CD4-positive, alpha-beta memory T cell (primary cell): ENCODE results near the gene HTR7. TPM values are rescaled to one million over a fixed set of nuclear protein-coding genes. Genes with fewer than 3 reads are reported as not detected.

Source experiments
- CTCF ChIA-PET: fragments of 350-600 bp; sonication (Branson Sonifier 250); formaldehyde crosslinking; loops from one replicate; lab custom pipeline; 2021; ENCODE audit warnings: inconsistent platforms; ENCODE audit not compliant: partially characterized antibody; lab: Charles Lee
- POLR2A ChIA-PET: fragments of 350-600 bp; sonication (Branson Sonifier 250); formaldehyde crosslinking; loops from one replicate; lab custom pipeline; 2021; ENCODE audit not compliant: partially characterized antibody; lab: Charles Lee
- DNase-seq, 5 donors: peaks; one replicate each; pipeline versions ENCODE4 v3.0.0 to v3.0.0-alpha.2; 2020 to 2022; ENCODE audit warnings: mixed read lengths in 1 of 5
- H3K27ac ChIP-seq: one replicate; pipeline ENCODE4 v1.7.0; 2013; ENCODE audit warnings: low read depth, low read length
- H3K27me3 ChIP-seq: 2 replicates; pipeline ENCODE4 v1.7.0; 2013; ENCODE audit warnings: mild to moderate bottlenecking, low read length, moderate library complexity; ENCODE audit not compliant: insufficient read depth
- H3K36me3 ChIP-seq: 2 replicates; pipeline ENCODE4 v1.7.0; 2013; ENCODE audit warnings: mild to moderate bottlenecking, low read length, moderate library complexity; ENCODE audit not compliant: insufficient read depth
- H3K4me1 ChIP-seq: 2 replicates; pipeline ENCODE4 v1.7.0; 2013; ENCODE audit warnings: mild to moderate bottlenecking, low read length, moderate library complexity; ENCODE audit not compliant: insufficient read depth
- H3K4me3 ChIP-seq, 2 donors: one replicate each; pipeline ENCODE4 v1.7.0; 2013; ENCODE audit warnings: low read length in 2 of 2, mild to moderate bottlenecking in 1 of 2
- H3K9me3 ChIP-seq, 2 donors: one replicate each; pipeline ENCODE4 v1.7.0; 2013; ENCODE audit warnings: low read length in 2 of 2, control low read depth in 1 of 2; ENCODE audit not compliant: control insufficient read depth in 1 of 2
- H3K27ac Mint-ChIP-seq, 7 donors: one replicate each; pipeline ENCODE4 v1.8.0; 2020 to 2021; ENCODE audit warnings: mixed read lengths in 7 of 7, mild to moderate bottlenecking in 6 of 7, inconsistent platforms in 3 of 7, moderate library complexity in 3 of 7
- H3K27me3 Mint-ChIP-seq, 2 donors: one replicate each; pipeline ENCODE4 v1.8.0; 2020 to 2021; ENCODE audit warnings: mixed read lengths in 2 of 2
- H3K36me3 Mint-ChIP-seq, 2 donors: one replicate each; pipeline ENCODE4 v1.8.0; 2020 to 2021; ENCODE audit warnings: mixed read lengths in 2 of 2, inconsistent platforms in 1 of 2, mild to moderate bottlenecking in 1 of 2
- H3K4me1 Mint-ChIP-seq, 4 donors: one replicate each; pipeline ENCODE4 v1.8.0; 2020 to 2021; ENCODE audit warnings: mixed read lengths in 4 of 4, mild to moderate bottlenecking in 1 of 4
- H3K4me3 Mint-ChIP-seq, 8 donors: one replicate each; pipeline ENCODE4 v1.8.0; 2020 to 2021; ENCODE audit warnings: mixed read lengths in 8 of 8, mild to moderate bottlenecking in 7 of 8, moderate library complexity in 6 of 8, inconsistent platforms in 3 of 8
- H3K9me3 Mint-ChIP-seq, 8 donors: one replicate each; pipeline ENCODE4 v1.8.0; 2020 to 2021; ENCODE audit warnings: mixed read lengths in 8 of 8, mild to moderate bottlenecking in 5 of 8, inconsistent platforms in 3 of 8, moderate library complexity in 1 of 8
- intact Hi-C: fragments of 100-400 bp; cut with micrococcal nuclease; formaldehyde crosslinking; loops from one replicate; pipeline ENCODE4 v1.15.1; 2023
- polyA plus RNA-seq, 2 donors: library from polyadenylated mRNA; unstranded; fragments of 300-500 nt; fragmentation: Illumina TruSeq; gene quantifications; one replicate each; pipeline ENCODE4 v1.2.3, GENCODE V29; 2021
- total RNA-seq, 2 experiments: library from RNA; stranded (reverse); gene quantifications; one replicate each; pipeline ENCODE4 v1.2.3, GENCODE V29; 2021

Gene HTR7
- total and polyA plus RNA-seq, 4 experiments from 2014 or later = not detected

DNA sequence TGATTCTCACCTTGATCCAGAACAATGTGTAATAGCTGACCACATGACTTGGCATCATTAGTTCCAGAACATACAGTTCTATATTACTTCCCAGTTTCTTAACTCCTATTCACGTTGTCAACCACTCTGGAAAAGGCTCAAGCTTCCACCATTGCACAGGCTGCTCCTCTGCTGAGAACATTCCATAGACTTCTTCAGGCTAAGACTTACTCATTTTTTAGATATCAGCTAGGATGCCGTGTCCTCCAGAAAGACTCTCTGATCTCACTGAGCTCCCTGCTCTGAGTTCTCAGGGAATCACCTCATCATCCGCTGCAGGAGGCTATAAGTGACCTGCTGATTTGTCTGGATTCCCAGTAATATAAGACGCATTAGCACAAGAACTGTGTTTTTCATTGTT is 73.1 kb downstream of the HTR7 start:
- CTCF ChIA-PET = interaction anchor here (1.1 kb wide), 1 partner anchor 11 kb away, joined by 3 read pairs; no protein-coding TSS in a partner anchor
- Histone ChIP-seq H3K9me3 (no peaks in the 10 kb centered on the region), H3K4me1 (no peaks in the 10 kb centered on the region), H3K4me3 (no peak overlapping the region), H3K27me3 (no peaks in the 10 kb centered on the region), H3K36me3 (no peaks in the 10 kb centered on the region), H3K27ac (no peak overlapping the region)
- POLR2A ChIA-PET = no interaction called here
- intact Hi-C loops = loop anchor here (5.0 kb wide), 1 partner anchor 1357 kb away; no protein-coding TSS in a partner anchor
- Mint-ChIP-seq H3K9me3 (no peaks in the 10 kb centered on the region), H3K36me3 (no peaks in the 10 kb centered on the region), H3K27ac (no peak overlapping the region), H3K27me3 (peaks cover 4 to 7% of the 10 kb centered on the region in 2 donors), H3K4me1 (no peaks in the 10 kb centered on the region), H3K4me3 (no peak overlapping the region)
- DNase-seq = no peak

DNA sequence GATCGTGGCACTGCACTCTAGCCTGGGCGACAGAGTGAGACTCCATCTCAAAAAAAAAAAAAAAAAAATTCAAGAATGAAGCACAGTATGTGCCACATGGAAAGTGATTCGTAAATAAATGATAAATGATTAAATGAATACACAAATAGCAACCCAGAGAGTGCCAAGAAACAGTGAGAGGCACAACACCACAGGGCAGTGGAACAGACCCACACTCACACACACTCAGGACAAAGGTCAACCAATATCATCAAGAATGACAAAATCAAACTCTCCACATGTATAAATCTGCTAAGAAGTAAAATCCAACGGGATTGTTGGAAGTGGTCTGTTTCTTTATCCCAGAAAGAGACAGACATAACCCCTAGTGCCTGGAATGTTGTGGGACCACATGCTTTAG is 77.4 kb downstream of the HTR7 start:
- peaks cover 7 to 10% of the 10 kb centered on the region in 2 donors for H3K27me3 Mint-ChIP-seq
- Histone ChIP-seq H3K9me3 (no peaks in the 10 kb centered on the region), H3K36me3 (no peaks in the 10 kb centered on the region), H3K27me3 (no peaks in the 10 kb centered on the region), H3K27ac (no peak overlapping the region), H3K4me1 (no peaks in the 10 kb centered on the region), H3K4me3 (no peak overlapping the region)
- H3K9me3 Mint-ChIP-seq = no peaks in the 10 kb centered on the region
- DNase-seq = no peak
- POLR2A ChIA-PET = no interaction called here
- intact Hi-C loops = no loop called here
- no peaks in the 10 kb centered on the region for H3K36me3 Mint-ChIP-seq
- CTCF ChIA-PET = interaction anchor here (0.7 kb wide), 1 partner anchor 87 kb away, joined by 4 read pairs; no protein-coding TSS in a partner anchor
- H3K27ac Mint-ChIP-seq = no peak overlapping the region
- H3K4me3 Mint-ChIP-seq = no peak overlapping the region
- no peaks in the 10 kb centered on the region for H3K4me1 Mint-ChIP-seq

GRCh38 chr10:90779548-90779947 is 78.3 kb downstream of the HTR7 start:
- Histone ChIP-seq H3K27ac (no peak overlapping the region), H3K4me3 (no peak overlapping the region), H3K36me3 (no peaks in the 10 kb centered on the region), H3K9me3 (no peaks in the 10 kb centered on the region), H3K27me3 (no peaks in the 10 kb centered on the region), H3K4me1 (no peaks in the 10 kb centered on the region)
- intact Hi-C loops = no loop called here
- no peaks in the 10 kb centered on the region for H3K9me3 Mint-ChIP-seq
- peaks cover 7 to 10% of the 10 kb centered on the region in 2 donors for H3K27me3 Mint-ChIP-seq
- H3K4me3 Mint-ChIP-seq = no peak overlapping the region
- no peak overlapping the region for H3K27ac Mint-ChIP-seq
- POLR2A ChIA-PET = no interaction called here
- H3K36me3 Mint-ChIP-seq = no peaks in the 10 kb centered on the region
- no peak for DNase-seq
- no peaks in the 10 kb centered on the region for H3K4me1 Mint-ChIP-seq
- CTCF ChIA-PET = interaction anchor here (0.7 kb wide), 1 partner anchor 87 kb away, joined by 4 read pairs; no protein-coding TSS in a partner anchor

GRCh38 chr10:90777621-90778020 is 80.2 kb downstream of the HTR7 start:
- H3K27ac Mint-ChIP-seq = no peak overlapping the region
- no peak overlapping the region for H3K4me3 Mint-ChIP-seq
- no peaks in the 10 kb centered on the region for H3K9me3 Mint-ChIP-seq
- Histone ChIP-seq H3K36me3 (no peaks in the 10 kb centered on the region), H3K9me3 (no peaks in the 10 kb centered on the region), H3K27ac (no peak overlapping the region), H3K27me3 (no peaks in the 10 kb centered on the region), H3K4me3 (no peak overlapping the region), H3K4me1 (no peaks in the 10 kb centered on the region)
- DNase-seq = no peak
- POLR2A ChIA-PET = no interaction called here
- H3K27me3 Mint-ChIP-seq = peaks cover 9 to 14% of the 10 kb centered on the region in 2 donors
- H3K36me3 Mint-ChIP-seq = no peaks in the 10 kb centered on the region
- no peaks in the 10 kb centered on the region for H3K4me1 Mint-ChIP-seq
- CTCF ChIA-PET = no interaction called here
- intact Hi-C loops = no loop called here

DNA sequence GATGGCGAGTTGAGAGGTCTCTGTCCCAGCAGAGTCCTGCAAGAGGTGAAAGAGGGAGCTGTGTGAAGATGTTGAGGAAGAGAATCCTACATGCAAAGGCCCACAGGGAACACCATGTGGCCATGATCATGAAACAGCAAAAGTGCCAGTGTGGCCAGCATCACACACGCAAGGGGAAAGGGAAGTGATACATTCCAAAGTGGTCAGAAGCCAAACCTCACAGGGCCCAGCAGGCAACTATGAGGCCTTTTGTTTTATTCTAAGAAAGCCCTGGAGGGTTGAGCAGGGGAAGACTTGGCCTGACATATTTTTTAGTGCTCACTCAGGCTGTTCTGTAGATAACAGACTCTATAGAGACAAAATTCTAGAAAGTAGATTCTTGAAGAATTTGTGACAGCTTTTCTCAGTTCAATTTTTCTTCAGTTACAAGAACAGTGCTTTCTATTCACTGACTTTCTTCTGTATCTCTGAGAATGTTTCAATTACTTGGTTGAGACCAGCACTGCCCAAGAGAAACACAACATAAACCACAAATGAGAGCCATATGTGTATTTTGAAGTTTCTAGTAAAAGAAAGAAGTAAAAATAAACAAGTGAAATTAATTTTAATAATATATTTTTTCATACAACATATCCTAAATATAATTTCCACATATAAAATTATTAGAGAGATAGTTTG is 82.3 kb downstream of the HTR7 start:
- H3K27ac ChIP-seq = no peak overlapping the region
- no peak for DNase-seq

DNA sequence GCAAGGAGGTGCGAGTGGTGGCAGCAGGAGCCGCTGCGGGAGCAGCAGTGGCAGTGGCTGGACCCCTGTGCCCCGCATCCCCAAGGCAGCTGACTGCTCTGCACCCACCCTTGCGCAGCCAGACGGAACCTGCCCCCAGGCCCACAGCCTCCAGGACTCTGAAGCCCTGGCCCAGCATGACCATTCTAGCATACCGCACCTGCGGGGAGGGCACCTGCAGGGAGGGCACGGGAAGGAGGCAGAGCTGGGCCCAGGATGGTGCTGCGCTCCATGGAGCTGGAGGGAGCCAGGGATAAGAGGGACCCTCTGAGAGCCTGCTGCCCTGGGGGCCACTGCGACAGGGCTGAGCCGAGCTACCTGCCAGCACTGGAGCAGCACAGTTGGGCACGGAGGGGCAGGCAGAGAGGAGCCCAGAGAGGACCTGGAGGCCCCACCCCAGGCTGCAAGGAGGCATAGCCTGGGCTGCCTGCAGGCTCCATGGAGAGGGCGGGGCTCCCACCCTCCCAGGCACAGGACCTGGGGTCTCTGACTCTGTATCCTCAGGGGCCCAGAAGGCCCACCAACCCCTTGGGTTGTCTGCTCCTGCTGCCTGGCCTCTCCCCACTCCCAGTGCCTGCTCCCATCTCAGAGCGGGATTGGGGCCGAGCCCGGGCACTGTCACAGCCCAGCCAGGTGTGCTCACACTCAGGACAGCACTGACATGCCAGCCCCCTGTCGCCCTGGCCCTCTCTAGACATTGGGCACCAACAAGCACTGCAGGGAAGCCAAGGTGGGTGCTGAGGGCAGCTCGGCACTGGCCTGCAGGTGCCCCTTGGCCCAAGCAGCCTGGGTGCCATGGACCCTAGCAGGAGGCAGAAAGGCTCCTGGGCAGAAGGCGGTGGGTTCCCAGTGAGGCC is 87.6 kb downstream of the HTR7 start:
- H3K27ac ChIP-seq = no peak overlapping the region
- DNase-seq = no peak
- no peaks in the 10 kb centered on the region for H3K36me3 Mint-ChIP-seq
- intact Hi-C loops = no loop called here
- H3K4me3 Mint-ChIP-seq = no peak overlapping the region
- CTCF ChIA-PET = no interaction called here
- no peaks in the 10 kb centered on the region for H3K27me3 ChIP-seq
- H3K27me3 Mint-ChIP-seq = peaks cover 8 to 9% of the 10 kb centered on the region in 2 donors
- no peaks in the 10 kb centered on the region for H3K9me3 ChIP-seq
- peaks cover 0 to 6% (median 0%) of the 10 kb centered on the region in 8 donors for H3K9me3 Mint-ChIP-seq
- POLR2A ChIA-PET = no interaction called here
- H3K4me3 ChIP-seq = no peak overlapping the region
- H3K4me1 Mint-ChIP-seq = no peaks in the 10 kb centered on the region
- no peaks in the 10 kb centered on the region for H3K36me3 ChIP-seq
- H3K27ac Mint-ChIP-seq = no peak overlapping the region
- H3K4me1 ChIP-seq = no peaks in the 10 kb centered on the region

More for the DNA sequence above, 82.3 kb downstream of the HTR7 start:
- Histone ChIP-seq H3K36me3 (no peaks in the 10 kb centered on the region), H3K9me3 (no peaks in the 10 kb centered on the region), H3K27me3 (no peaks in the 10 kb centered on the region), H3K4me1 (no peaks in the 10 kb centered on the region), H3K4me3 (no peak overlapping the region)
- POLR2A ChIA-PET = no interaction called here
- Mint-ChIP-seq H3K27me3 (peaks cover 9 to 14% of the 10 kb centered on the region in 2 donors), H3K27ac (no peak overlapping the region), H3K4me3 (no peak overlapping the region), H3K9me3 (no peaks in the 10 kb centered on the region), H3K4me1 (no peaks in the 10 kb centered on the region), H3K36me3 (no peaks in the 10 kb centered on the region)
- intact Hi-C loops = no loop called here
- CTCF ChIA-PET = no interaction called here
